ENCODE results near the gene VPS33A.

Gene VPS33A

DNA sequence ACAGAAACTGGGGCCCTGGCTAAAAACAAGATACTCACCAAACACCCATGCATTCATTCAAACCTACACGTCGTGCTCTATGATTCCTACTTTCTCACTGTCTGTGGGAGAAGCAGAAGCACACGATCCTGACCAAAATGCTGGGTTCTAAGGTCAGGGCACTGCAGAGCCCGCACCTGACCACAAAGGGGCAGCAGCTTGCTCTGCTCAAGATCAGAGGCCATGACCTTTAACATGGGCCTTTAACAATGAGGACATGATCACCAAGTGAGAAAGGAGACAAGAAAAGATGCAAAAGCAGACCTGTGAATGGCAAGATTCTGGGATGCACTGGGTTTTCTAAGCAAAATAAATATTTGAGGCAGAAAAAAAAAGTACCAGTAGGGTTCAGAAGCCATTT lies 40.1 kb upstream of the VPS33A start:
- TF ChIP-seq, protein P1, sequence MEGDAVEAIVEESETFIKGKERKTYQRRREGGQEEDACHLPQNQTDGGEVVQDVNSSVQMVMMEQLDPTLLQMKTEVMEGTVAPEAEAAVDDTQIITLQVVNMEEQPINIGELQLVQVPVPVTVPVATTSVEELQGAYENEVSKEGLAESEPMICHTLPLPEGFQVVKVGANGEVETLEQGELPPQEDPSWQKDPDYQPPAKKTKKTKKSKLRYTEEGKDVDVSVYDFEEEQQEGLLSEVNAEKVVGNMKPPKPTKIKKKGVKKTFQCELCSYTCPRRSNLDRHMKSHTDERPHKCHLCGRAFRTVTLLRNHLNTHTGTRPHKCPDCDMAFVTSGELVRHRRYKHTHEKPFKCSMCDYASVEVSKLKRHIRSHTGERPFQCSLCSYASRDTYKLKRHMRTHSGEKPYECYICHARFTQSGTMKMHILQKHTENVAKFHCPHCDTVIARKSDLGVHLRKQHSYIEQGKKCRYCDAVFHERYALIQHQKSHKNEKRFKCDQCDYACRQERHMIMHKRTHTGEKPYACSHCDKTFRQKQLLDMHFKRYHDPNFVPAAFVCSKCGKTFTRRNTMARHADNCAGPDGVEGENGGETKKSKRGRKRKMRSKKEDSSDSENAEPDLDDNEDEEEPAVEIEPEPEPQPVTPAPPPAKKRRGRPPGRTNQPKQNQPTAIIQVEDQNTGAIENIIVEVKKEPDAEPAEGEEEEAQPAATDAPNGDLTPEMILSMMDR (conservative IDR thresholded peaks at IDR 0.05; ENCODE audit: low read depth, low read length), result no peak
- DNase-seq (ENCODE audit: low read depth), result no peak
- no peak overlapping the region for H3K4me3 ChIP-seq (ENCODE audit: low read length)

DNA sequence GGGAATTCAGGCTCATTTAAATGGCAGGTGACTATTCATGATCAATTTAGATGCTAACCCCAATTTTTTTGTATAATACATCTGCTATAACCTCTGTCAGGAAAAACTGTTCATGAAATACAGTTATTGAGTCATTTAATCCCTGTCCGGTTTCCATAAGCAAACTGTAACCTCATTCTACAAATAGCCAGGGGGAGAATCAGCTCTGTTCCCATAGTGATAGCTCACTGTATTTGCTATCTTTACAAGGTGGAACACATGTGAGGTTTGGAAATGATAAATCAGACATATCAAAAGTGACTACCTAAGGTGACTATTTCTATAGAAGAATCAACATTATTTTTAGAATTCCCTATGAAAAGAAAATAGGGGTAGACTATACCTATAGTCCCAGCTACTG lies 38.6 kb upstream of the VPS33A start:
- H3K4me3 ChIP-seq (ENCODE audit: low read length), result no peak overlapping the region

DNA sequence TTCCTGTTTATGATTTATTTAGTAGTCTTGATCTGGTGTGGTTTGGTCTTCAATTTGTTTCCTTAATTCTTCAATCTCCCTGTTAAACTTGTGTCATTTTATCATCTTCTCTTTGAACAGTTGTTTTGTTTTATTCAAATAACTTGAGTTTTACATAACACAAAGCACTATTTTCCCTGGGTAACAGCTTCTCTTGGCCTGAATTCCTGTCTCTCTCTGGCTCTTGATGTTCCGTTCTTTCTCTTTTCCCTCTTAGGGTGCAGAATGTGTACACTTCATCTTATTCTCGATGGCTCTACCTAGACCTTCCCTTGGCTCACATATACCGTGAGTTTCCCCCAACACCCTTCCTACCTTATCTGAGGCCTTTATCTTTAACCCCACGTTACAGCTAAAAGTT lies 36.8 kb upstream of the VPS33A start:
- DNase-seq (ENCODE audit: low read depth), result no peak
- TF ChIP-seq, protein P1 (conservative IDR thresholded peaks at IDR 0.05; ENCODE audit: low read depth, low read length), result no peak
- no peak overlapping the region for H3K4me3 ChIP-seq (ENCODE audit: low read length)

More for the DNA sequence above, 38.6 kb upstream of the VPS33A start:
- no peak for DNase-seq (ENCODE audit: low read depth)
- TF ChIP-seq, protein P1 (conservative IDR thresholded peaks at IDR 0.05; ENCODE audit: low read depth, low read length), result no peak

DNA sequence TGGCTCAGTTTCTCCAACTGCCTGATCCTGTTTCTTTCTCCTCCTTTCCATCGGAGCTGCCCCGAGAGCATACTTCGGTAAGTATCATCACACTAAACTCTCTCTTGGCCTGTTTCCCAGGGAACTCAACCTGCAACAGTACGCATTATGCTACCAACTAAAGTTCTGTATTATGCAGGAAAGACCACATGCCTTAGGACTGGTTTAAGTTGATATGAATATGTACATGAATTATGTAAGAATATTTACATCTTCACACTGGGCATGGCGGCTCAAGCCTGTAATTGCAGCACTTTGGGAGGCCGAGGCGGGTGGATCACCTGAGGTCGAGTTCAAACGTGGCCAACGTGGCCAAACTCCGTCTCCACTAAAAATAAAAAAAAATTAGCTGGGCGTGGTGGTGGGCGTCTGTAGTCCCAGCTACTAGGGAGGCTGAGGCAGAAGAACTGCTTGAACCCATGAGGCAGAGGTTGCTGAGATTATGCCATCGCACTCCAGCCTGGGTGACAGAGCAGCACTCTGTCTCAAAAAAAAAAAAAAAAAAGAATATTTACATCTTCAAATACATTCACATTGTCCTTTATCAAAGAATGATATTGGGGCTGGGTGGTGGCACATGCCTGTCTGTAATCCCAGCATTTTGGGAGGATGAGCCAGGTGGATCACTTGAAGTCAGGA lies 31.9 kb upstream of the VPS33A start:
- TF ChIP-seq, protein P1 (conservative IDR thresholded peaks at IDR 0.05; ENCODE audit: low read depth, low read length), result no peak
- no peak overlapping the region for H3K4me3 ChIP-seq (ENCODE audit: low read length)
- DNase-seq (ENCODE audit: low read depth), result no peak

DNA sequence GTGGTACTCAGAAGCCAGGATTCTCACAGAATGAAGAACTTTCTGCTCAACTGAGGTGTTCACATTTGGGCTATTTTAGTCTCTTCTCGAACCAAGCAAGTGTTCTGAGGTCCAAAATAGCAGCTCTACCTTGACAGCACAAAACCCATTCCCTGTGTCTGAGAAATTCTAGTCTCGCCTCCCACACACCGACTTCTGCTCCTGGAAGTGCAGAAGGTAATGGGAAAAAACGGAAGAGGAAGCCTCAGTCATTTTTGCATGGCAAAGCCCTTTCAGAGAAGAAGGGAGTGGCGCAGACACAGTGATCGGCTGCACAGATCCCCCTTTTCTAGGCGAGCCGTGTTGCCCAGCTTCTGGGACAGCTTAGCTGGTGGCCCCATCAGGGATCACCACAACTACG lies 31.2 kb upstream of the VPS33A start:
- TF ChIP-seq, protein P1 (conservative IDR thresholded peaks at IDR 0.05; ENCODE audit: low read depth, low read length), result no peak
- no peak overlapping the region for H3K4me3 ChIP-seq (ENCODE audit: low read length)
- DNase-seq (ENCODE audit: low read depth), result no peak

DNA sequence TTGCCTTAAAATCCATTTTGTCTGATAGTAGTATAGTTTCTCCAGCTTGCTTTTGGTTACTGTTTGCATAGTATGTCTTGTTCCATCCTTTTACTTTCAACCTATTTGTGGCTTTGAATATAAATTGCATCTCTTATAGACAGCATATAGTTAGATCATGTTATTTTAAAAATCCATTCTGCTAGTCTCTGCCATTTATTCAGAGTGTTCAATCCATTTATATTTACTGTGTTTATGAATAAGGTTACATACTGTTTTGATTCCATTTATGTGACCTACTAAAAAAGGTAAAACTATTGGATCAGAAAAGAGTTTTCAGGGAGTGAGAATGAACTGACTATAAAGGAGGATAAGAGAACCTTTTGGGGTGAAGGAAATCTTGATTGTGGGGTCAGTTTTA lies 29.6 kb upstream of the VPS33A start:
- no peak overlapping the region for H3K4me3 ChIP-seq (ENCODE audit: low read length)

DNA sequence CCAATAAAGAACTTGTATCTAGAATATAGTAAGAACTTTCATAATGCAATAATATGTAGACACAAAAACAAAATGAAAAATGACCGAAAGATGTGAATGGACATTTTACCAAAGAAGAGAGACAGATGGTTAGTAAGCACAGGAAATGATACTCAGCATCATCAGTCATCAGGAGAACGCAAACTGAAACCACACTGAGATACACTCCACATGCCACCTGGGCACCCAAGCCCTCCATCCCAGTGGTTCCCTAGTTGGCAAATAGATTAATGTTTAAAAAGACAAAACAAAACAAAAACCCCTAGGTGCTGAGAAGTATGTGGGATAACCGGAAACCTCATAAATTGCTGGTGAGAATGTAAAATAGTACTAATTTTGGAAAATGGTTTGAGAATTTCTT lies 26.8 kb upstream of the VPS33A start:
- no peak overlapping the region for H3K4me3 ChIP-seq (ENCODE audit: low read length)
- TF ChIP-seq, protein P1 (conservative IDR thresholded peaks at IDR 0.05; ENCODE audit: low read depth, low read length), result no peak
- DNase-seq (ENCODE audit: low read depth), result no peak

More for the DNA sequence above, 29.6 kb upstream of the VPS33A start:
- TF ChIP-seq, protein P1 (conservative IDR thresholded peaks at IDR 0.05; ENCODE audit: low read depth, low read length), result no peak
- no peak for DNase-seq (ENCODE audit: low read depth)

All from retinal pigment epithelial cell (primary cell).